ENCODE measurements around the gene COL4A1.
A peak's percentile ranks its signal among the peaks of the same experiment; 100 is the strongest.
"Not testable (repeated sequence)": the region's sequence is repeated elsewhere in the genome, so short reads cannot be mapped to it uniquely, and the experiment has no call there.

Gene COL4A1

GRCh38 chr13:110121422-110122083 lies 185.4 kb downstream of the COL4A1 start:
- Histone ChIP-seq H3K36me3 (ENCODE audit: insufficient read depth, low read length) (no peaks in the 10 kb centered on the region), H3K4me3 (ENCODE audit: low read depth, low read length) (no peak overlapping the region), H3K4me1 (ENCODE audit: control insufficient read depth, insufficient read depth, low read length, unreplicated experiment) (peaks cover 9% of the 10 kb centered on the region), H3K79me2 (ENCODE audit: control insufficient read depth, insufficient read depth, low read length, unreplicated experiment) (no peaks in the 10 kb centered on the region), H3K27ac (ENCODE audit: low read depth, low read length) (no peak overlapping the region), H3K27me3 (ENCODE audit: insufficient read depth, low read length) (no peaks in the 10 kb centered on the region), H2AFZ (ENCODE audit: low read length, unreplicated experiment) (no peak overlapping the region)

DNA sequence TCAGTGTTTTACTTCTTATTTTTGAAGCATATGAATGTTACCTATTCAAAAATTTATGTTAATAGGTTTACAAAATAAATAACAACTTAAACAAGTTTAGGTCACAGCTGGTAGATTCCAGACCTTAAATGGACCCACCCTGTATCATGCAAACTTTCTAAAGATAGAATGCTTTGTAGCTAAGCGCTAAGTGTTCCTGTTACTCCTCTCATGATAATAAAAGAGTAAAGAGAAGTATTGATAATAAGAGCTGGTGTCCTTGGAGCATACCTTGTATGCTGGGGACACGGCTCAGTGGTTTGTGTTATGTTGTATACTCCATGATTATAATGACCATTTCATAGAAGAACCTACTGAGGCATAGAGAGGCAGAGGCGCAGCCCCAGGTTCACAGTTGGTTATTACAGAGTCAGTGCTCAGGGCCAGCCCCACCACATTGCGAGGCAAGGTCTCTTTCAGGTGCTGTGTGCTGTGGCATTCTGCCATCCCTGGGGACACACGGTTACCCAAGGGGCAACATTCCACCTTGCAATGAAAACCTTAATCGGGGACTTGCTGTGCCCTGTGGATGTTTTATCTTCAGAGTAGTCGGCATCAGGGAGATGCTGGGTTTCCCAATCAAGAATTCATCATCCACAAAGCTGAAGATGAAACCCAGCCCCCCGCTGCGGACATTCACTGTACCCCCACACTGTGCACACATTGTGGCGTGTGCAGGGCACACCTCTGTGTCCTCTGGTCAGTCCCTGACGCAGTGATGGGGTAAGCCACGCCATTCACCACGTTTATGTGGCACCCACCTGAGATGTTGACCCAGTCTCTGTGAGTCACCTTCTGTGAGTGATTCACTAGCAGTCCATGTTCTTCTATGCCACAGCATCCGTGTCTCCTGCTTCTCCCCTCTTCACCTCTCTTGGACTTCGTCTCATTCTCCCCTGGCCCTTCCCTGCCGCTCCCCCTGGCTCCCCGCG lies 186.7 kb downstream of the COL4A1 start:
- no peaks in the 10 kb centered on the region for H3K36me3 ChIP-seq (ENCODE audit: insufficient read depth, low read length)
- no peak overlapping the region for H3K4me3 ChIP-seq (ENCODE audit: low read depth, low read length)
- H3K27me3 ChIP-seq (ENCODE audit: insufficient read depth, low read length): no peaks in the 10 kb centered on the region
- H3K27ac ChIP-seq (ENCODE audit: low read depth, low read length): no peak overlapping the region
- no peaks in the 10 kb centered on the region for H3K4me1 ChIP-seq (ENCODE audit: control insufficient read depth, insufficient read depth, low read length, unreplicated experiment)
- H3K79me2 ChIP-seq (ENCODE audit: control insufficient read depth, insufficient read depth, low read length, unreplicated experiment): no peaks in the 10 kb centered on the region
- H2AFZ ChIP-seq (ENCODE audit: low read length, unreplicated experiment): no peak overlapping the region

DNA sequence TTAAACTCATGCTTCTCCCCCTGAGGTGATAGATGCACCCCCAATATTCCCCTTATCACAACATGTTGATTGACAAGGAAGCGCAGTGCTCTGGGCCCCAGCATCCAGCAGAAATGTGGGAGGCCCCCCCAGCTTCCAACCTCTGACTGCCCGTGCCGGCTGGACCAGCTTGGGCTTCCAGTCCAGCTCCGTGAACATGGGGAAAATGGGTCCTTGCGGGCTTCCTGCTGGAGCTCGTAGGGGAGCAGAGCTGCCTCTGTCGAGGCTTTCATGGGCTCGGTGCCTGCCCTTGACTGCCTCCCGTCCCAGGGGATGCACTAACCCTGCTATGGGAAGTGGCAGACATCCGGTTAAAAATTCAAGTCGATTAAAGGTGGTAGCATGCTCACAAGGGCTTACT lies 188.9 kb downstream of the COL4A1 start:
- Histone ChIP-seq H3K4me3 (ENCODE audit: low read depth, low read length) (no peak overlapping the region), H3K79me2 (ENCODE audit: control insufficient read depth, insufficient read depth, low read length, unreplicated experiment) (no peaks in the 10 kb centered on the region), H3K27ac (ENCODE audit: low read depth, low read length) (no peak overlapping the region), H3K36me3 (ENCODE audit: insufficient read depth, low read length) (no peaks in the 10 kb centered on the region), H2AFZ (ENCODE audit: low read length, unreplicated experiment) (no peak overlapping the region), H3K4me1 (ENCODE audit: control insufficient read depth, insufficient read depth, low read length, unreplicated experiment) (peaks cover 17% of the 10 kb centered on the region), H3K27me3 (ENCODE audit: insufficient read depth, low read length) (no peaks in the 10 kb centered on the region)

DNA sequence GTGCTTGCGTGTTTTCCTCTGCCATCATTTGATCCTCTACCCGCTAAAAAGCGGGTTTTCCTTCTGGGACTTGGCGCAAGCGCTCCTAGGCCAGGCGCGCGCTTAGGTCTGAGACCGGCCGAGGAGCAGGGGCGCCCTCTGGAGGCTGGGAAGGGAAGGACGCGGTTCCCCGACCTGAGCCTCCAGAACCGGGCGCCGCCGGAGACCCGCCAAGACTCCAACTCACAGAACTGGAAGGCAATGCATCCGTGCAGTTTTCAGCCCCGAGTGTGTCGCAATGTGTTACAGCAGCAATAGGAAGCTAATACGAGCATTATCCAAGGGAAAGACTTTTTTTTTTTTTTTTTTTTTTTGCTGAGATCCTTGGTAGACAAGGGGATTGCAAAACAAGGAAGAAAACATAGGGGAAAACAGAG lies 190.9 kb downstream of the COL4A1 start:
- H3K36me3 ChIP-seq (ENCODE audit: insufficient read depth, low read length): no peaks in the 10 kb centered on the region
- H2AFZ ChIP-seq (ENCODE audit: low read length, unreplicated experiment): no peak overlapping the region
- peaks cover 22% of the 10 kb centered on the region for H3K4me1 ChIP-seq (ENCODE audit: control insufficient read depth, insufficient read depth, low read length, unreplicated experiment)

GRCh38 chr13:110115591-110115990 lies 191.4 kb downstream of the COL4A1 start:
- H3K4me3 ChIP-seq (ENCODE audit: low read depth, low read length): no peak overlapping the region

More for the DNA sequence above, 190.9 kb downstream of the COL4A1 start:
- Histone ChIP-seq H3K4me3 (ENCODE audit: low read depth, low read length) (no peak overlapping the region), H3K79me2 (ENCODE audit: control insufficient read depth, insufficient read depth, low read length, unreplicated experiment) (no peaks in the 10 kb centered on the region), H3K27me3 (ENCODE audit: insufficient read depth, low read length) (no peaks in the 10 kb centered on the region), H3K27ac (ENCODE audit: low read depth, low read length) (no peak overlapping the region)

DNA sequence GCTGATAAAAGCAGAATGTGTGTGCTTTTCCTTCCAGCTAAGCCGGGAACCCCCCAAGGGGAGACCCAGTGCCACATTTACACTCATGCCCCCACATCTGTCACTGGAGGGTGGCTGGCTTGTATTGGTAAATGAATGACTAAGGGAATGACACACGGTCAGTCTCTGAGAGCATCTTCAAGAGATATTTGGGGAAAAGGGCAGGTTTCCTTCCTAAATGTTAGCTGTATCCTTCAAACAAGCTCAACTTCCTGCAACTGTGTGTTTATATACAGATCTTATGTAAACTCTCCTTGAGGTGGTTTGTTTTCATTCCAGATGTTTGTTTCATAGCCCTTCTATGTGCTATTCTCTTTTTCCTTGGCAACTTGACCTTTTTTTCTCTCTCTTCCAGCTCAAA lies 192.6 kb downstream of the COL4A1 start:
- Histone ChIP-seq H3K4me3 (ENCODE audit: low read depth, low read length) (no peak overlapping the region), H3K79me2 (ENCODE audit: control insufficient read depth, insufficient read depth, low read length, unreplicated experiment) (no peaks in the 10 kb centered on the region), H2AFZ (ENCODE audit: low read length, unreplicated experiment) (no peak overlapping the region), H3K4me1 (ENCODE audit: control insufficient read depth, insufficient read depth, low read length, unreplicated experiment) (peaks cover 32% of the 10 kb centered on the region), H3K36me3 (ENCODE audit: insufficient read depth, low read length) (no peaks in the 10 kb centered on the region), H3K27ac (ENCODE audit: low read depth, low read length) (no peak overlapping the region), H3K27me3 (ENCODE audit: insufficient read depth, low read length) (no peaks in the 10 kb centered on the region)

More at GRCh38 chr13:110115591-110115990, 191.4 kb downstream of the COL4A1 start:
- Histone ChIP-seq H3K4me1 (ENCODE audit: control insufficient read depth, insufficient read depth, low read length, unreplicated experiment) (peaks cover 22% of the 10 kb centered on the region), H3K79me2 (ENCODE audit: control insufficient read depth, insufficient read depth, low read length, unreplicated experiment) (no peaks in the 10 kb centered on the region), H3K27me3 (ENCODE audit: insufficient read depth, low read length) (no peaks in the 10 kb centered on the region), H2AFZ (ENCODE audit: low read length, unreplicated experiment) (no peak overlapping the region), H3K27ac (ENCODE audit: low read depth, low read length) (no peak overlapping the region), H3K36me3 (ENCODE audit: insufficient read depth, low read length) (no peaks in the 10 kb centered on the region)

- H3K27me3 ChIP-seq (ENCODE audit: insufficient read depth, low read length): no peaks in the 10 kb centered on the region
- H3K27ac ChIP-seq (ENCODE audit: low read depth, low read length): peak overlapping the region; percentile 8; the same call in 1 of the 2 replicates
- H3K4me1 ChIP-seq (ENCODE audit: control insufficient read depth, insufficient read depth, low read length, unreplicated experiment): peaks cover 36% of the 10 kb centered on the region
- H2AFZ ChIP-seq (ENCODE audit: low read length, unreplicated experiment): no peak overlapping the region
- H3K4me3 ChIP-seq (ENCODE audit: low read depth, low read length): no peak overlapping the region
- no peaks in the 10 kb centered on the region for H3K79me2 ChIP-seq (ENCODE audit: control insufficient read depth, insufficient read depth, low read length, unreplicated experiment)
- no peaks in the 10 kb centered on the region for H3K36me3 ChIP-seq (ENCODE audit: insufficient read depth, low read length)
Measured at GRCh38 chr13:110113284-110113764, 193.6 kb downstream of the COL4A1 start.

DNA sequence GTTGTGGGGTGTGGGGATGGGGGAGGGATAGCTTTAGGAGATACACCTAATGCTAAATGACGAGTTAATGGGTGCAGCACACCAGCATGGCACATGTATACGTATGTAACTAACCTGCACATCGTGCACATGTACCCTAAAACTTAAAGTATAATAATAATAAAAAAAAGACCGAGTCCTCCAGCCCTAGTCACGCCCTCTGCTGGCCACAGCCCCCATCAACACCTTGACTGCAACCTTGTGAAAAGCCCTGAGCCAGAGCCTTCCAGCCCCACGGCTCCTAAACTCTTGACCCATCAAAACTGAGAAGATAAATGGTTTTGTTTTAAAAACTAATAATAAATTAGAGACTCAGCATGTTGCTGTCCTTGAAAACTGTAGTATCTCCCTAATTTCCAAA lies 194.6 kb downstream of the COL4A1 start:
- H3K36me3 ChIP-seq (ENCODE audit: insufficient read depth, low read length); H3K4me3 ChIP-seq (ENCODE audit: low read depth, low read length); H3K79me2 ChIP-seq (ENCODE audit: control insufficient read depth, insufficient read depth, low read length, unreplicated experiment); H3K27ac ChIP-seq (ENCODE audit: low read depth, low read length); H3K27me3 ChIP-seq (ENCODE audit: insufficient read depth, low read length); H2AFZ ChIP-seq (ENCODE audit: low read length, unreplicated experiment): not testable (repeated sequence)
- H3K4me1 ChIP-seq (ENCODE audit: control insufficient read depth, insufficient read depth, low read length, unreplicated experiment): peaks cover 36% of the 10 kb centered on the region

DNA sequence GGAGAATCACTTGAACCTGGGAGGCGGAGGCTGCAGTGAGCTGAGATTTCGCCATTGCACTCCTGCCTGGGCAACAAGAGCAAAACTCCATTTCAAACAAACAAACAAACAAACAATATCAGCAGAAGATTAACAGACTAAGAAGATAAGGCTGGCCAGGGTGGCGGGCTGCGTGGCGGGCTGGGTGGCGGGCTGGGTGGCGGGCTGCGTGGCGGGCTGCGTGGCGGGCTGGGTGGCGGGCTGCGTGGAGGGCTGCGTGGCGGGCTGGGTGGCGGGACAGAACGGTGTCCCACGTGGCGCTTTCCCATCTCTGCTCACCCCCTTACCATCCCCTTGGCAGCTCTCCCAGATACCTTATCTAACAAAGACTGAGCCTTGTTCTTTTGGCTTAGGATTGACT lies 196.2 kb downstream of the COL4A1 start:
- H3K27ac ChIP-seq (ENCODE audit: low read depth, low read length): no peak overlapping the region
- no peaks in the 10 kb centered on the region for H3K36me3 ChIP-seq (ENCODE audit: insufficient read depth, low read length)
- H3K4me1 ChIP-seq (ENCODE audit: control insufficient read depth, insufficient read depth, low read length, unreplicated experiment): peaks cover 36% of the 10 kb centered on the region
- H3K4me3 ChIP-seq (ENCODE audit: low read depth, low read length): no peak overlapping the region
- no peaks in the 10 kb centered on the region for H3K79me2 ChIP-seq (ENCODE audit: control insufficient read depth, insufficient read depth, low read length, unreplicated experiment)
- no peak overlapping the region for H2AFZ ChIP-seq (ENCODE audit: low read length, unreplicated experiment)
- H3K27me3 ChIP-seq (ENCODE audit: insufficient read depth, low read length): no peaks in the 10 kb centered on the region

DNA sequence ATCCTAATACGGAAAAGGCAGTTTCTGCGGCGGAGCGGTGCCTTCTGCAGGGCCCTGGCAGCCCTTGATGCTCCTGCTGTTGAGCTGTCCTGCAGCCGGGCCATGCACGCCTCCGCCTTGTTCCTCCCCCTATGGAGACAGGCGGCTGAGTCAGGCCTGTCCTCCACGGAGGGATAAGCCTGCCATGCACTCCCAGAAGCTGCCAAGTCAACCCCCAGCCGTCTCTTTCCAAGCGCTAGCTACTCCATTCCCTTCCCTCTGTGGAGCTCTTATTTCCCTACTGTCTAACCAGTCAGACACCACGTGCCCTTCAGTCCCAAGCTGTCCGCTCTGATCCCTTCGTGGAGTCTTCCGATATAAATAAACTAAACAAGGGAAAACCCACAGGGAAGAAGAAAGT lies 197.0 kb downstream of the COL4A1 start:
- Histone ChIP-seq H3K79me2 (ENCODE audit: control insufficient read depth, insufficient read depth, low read length, unreplicated experiment) (no peaks in the 10 kb centered on the region), H3K27me3 (ENCODE audit: insufficient read depth, low read length) (no peaks in the 10 kb centered on the region), H3K4me3 (ENCODE audit: low read depth, low read length) (peak overlapping the region; percentile 58), H2AFZ (ENCODE audit: low read length, unreplicated experiment) (peak overlapping the region; percentile 87), H3K36me3 (ENCODE audit: insufficient read depth, low read length) (no peaks in the 10 kb centered on the region), H3K4me1 (ENCODE audit: control insufficient read depth, insufficient read depth, low read length, unreplicated experiment) (peaks cover 36% of the 10 kb centered on the region), H3K27ac (ENCODE audit: low read depth, low read length) (peak overlapping the region; percentile 37; the same call in 1 of the 2 replicates)

All from ACC112 (cell line).